WI38 (cell line): ENCODE measurements around the gene TRMT61A.

ENCODE experiments used
- H3K4me3 ChIP-seq: 2 replicates; pipeline ENCODE4 v1.5.1; 2011; ENCODE audit warnings: low read depth, mild to moderate bottlenecking, control low read depth, low read length
- TF ChIP-seq, protein P1 (sequence below): IDR thresholded peaks from 2 replicates; pipeline ENCODE4 v1.5.1; 2012; ENCODE audit warnings: low read depth, mild to moderate bottlenecking, control low read depth, low read length

Gene TRMT61A

DNA sequence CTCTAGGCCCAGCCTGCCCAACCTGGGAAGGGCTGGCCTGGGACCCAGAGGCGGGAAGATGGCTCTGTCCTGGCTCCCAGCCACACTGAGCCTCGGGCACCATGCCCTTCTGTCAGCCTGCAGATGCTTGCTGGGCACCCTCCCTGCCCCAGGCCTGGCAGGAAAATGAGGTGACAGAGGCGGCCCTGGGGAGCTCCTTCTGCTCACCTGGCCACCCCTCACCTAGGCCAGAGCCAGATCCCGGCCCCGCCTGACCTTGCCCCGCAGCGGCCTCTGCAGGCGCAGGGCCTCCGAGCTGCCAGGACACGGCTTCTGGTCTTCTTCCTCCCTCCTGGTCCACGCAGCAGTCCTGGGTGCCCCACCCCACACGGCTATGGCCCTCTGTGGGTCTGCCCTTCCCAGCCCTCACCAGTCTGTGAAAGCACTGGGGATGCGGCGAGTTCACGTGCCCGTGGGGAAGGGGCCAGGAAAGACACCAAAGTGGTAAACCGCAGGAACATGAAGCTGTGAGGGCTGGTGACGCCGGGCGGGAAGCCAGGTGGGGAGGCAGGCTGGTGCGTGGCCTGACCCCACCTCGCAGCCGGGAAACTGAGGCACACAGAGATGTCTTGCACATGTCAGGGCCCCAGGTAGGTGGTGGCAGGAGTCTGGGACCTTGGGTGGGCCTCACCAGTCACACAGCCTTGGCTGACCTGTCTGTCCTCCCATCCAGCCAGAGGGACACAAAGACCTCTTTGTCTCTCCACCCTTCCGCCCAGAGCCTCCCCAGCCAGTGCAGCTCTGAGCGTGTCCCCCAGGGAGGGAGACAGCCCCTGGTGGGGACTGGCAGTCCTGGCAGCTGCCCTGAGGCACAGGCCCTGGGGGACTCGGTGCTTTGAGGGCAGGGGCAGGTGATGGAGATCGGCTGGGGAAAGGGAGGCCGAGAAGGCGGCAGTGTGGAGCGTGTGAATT is 20.6 kb downstream of the TRMT61A start:
- TF ChIP-seq, protein P1, sequence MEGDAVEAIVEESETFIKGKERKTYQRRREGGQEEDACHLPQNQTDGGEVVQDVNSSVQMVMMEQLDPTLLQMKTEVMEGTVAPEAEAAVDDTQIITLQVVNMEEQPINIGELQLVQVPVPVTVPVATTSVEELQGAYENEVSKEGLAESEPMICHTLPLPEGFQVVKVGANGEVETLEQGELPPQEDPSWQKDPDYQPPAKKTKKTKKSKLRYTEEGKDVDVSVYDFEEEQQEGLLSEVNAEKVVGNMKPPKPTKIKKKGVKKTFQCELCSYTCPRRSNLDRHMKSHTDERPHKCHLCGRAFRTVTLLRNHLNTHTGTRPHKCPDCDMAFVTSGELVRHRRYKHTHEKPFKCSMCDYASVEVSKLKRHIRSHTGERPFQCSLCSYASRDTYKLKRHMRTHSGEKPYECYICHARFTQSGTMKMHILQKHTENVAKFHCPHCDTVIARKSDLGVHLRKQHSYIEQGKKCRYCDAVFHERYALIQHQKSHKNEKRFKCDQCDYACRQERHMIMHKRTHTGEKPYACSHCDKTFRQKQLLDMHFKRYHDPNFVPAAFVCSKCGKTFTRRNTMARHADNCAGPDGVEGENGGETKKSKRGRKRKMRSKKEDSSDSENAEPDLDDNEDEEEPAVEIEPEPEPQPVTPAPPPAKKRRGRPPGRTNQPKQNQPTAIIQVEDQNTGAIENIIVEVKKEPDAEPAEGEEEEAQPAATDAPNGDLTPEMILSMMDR, result no peak

DNA sequence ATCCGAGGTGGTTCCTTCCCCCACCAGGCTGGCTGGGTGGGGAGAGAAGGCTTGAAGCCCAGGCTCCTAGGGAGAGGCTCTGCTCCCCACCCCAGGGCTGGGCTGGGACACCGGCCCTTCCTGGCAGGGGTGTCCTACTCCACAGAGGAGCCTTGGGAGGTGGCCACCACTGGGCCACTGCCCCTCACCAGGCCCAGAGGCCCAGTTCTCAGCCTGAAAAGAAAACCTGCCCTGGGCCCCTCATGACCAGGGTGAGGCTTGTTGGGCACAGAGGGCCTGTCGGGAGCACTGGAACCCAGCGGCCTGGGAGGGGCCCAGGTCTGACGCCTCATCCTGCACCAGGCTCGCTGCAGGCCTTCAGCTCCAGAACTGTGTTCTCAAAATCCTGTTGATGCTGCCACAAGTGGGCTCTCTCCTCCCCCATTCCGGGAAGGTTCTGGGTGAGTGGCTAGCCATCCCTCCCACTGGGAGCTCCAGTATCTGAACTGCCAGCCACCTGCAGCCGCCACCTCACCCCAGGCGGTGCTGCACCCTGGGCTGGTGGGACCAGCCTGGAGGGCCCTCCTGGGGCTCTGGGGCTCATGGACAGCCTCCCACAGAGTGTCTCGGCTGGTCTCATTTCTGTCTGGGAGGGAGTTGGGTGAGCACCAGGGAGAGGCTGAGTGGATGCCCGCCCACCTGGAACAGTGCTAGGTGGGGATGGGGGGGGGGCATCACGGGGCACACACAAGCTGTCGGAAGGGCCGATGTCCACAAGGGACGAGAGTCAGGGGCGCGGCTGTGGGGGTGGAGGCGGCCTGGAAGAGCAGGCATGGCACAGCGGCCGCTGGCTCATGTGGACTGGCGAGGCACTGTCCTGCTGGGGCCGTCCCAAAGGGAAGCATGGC is 21.7 kb downstream of the TRMT61A start:
- no peak overlapping the region for H3K4me3 ChIP-seq
- TF ChIP-seq, protein P1, result no peak

More for the DNA sequence above, 20.6 kb downstream of the TRMT61A start:
- H3K4me3 ChIP-seq, result no peak overlapping the region

DNA sequence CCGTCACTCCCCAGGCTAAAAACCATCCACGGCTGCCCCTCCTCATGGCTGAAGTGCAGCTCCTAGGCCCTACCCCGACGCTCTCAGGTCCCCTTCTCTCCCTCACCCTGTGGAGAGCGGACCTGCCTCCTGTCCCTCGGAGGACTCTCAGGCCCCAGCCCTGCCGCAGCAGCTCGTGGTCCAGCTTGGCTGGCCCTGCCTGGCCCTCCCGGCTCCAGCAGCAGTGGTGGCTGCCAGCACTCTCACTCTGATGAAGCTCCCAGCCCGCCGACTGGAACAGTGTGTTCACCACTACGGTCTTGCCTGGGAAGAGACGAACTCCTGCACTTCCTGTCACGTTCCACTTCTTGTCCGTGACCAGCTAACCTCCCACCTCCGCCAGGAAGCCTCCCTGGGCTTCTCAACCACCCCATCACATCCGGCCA is 22.4 kb downstream of the TRMT61A start:
- H3K4me3 ChIP-seq, result no peak overlapping the region
- TF ChIP-seq, protein P1, result no peak

DNA sequence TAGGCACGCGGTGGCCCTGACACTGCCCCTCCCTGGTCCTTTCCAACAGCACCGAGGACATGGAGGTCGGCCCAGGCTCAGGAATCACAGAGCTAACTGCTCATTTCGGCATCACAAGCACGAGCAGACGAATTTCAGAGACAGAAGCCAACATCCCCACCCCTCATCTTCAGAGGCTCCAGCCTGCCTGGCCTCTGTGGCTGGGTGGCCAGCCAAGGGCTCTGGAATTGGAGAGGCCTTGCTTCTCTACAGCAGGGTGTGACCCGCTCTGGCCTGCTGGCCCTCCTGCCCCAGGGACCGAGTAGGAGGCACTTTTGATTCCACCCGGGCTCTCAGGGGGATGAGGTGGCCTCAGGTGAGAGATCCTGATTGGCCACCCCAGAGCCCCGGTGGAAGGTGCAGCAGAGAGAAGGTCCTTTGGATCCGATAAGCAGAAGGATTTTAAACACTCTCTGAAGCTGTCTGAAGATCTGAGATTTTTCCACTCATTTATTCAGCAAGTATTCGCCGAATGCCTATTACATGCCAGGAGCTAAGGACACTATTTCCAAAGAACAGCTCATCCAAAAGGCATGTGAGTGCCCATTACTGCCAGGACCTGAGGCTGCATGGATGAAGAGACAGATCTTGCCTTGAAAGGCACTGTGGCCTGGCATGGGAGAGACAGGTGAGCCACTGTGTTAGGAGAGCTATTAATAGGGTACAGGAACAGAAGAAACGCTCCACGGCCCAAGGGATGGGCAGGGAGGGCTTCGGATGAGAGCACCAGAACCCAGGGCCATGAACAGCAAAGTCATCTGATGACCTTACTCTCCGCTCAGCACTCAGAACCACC is 23.2 kb downstream of the TRMT61A start:
- TF ChIP-seq, protein P1, result no peak
- no peak overlapping the region for H3K4me3 ChIP-seq

DNA sequence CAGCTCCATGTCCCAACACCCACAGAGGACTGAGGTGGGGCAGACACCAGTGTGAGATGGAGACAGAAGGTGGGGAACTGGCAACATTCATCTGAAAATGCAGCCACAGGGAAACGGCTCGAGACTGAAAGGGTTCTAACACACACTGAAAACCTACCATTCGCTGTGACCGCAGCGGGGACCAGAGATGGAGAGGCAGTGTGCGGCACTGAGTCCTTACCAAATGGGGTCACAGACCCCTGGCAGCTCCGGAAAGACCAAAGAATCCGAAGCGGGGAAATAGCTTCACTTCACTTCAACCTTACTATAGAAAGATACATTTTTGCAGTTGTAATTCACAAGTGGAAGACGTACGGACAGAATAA is 23.8 kb downstream of the TRMT61A start:
- H3K4me3 ChIP-seq, result no peak overlapping the region
- TF ChIP-seq, protein P1, result no peak

DNA sequence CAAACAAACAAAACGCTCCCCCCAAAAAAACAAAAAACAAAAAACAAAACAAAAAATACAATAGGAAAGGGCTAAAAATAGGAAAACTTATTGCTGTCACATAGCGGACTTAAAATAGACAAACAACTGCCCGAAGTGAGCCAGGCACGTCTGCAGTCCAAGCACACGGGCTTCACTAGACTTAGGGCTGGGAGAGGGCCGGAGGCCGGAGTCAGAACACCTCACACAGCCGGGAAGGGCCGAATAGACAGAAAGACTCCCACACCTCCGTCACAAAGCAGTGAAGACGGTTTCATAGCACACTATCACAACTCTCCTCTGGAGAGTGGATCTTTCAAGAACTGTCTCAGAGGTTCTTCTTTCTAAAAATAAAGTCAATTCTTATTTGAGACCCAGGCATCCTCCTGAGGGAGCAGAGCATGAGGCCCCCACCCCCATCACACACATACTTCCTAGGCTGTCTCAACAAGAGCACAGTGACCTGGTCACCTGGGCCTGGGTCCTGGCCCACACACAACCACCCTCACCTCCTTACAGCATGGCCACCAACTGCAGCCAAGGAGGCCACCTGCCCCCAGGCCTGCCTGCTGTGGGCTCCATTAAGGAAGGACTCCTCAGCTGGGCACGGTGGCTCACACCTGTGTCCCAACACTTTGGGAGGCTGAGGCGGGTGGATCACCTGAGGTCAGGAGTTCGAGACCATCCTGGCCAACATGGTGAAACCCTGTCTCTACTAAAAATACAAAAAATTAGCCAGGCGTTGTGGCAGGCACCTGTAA is 26.8 kb downstream of the TRMT61A start:
- H3K4me3 ChIP-seq, result no peak overlapping the region
- TF ChIP-seq, protein P1, result no peak
